Brain microvascular endothelial cell (primary cell): ENCODE results near the gene AIFM2.
"Not testable (repeated sequence)": the region's sequence is repeated elsewhere in the genome, so short reads cannot be mapped to it uniquely, and the experiment has no call there.

Experiments
- DNase-seq: peaks from one replicate; pipeline ENCODE4 v3.0.0-alpha.2; 2020
- H3K27ac ChIP-seq: fragments of 250-450 bp; sonication (Bioruptor Pico); 2 replicates; pipeline ENCODE4 v1.5.1; 2020; ENCODE audit warnings: mild to moderate bottlenecking, moderate library complexity
- H3K27me3 ChIP-seq: fragments of 250-450 bp; sonication (Bioruptor Pico); replicated peaks from 2 replicates; pipeline ENCODE4 v1.5.1; 2020; ENCODE audit warnings: mild to moderate bottlenecking
- H3K36me3 ChIP-seq: fragments of 250-450 bp; sonication (Bioruptor Pico); replicated peaks from 2 replicates; pipeline ENCODE4 v1.5.1; 2020; ENCODE audit warnings: mild to moderate bottlenecking
- H3K4me3 ChIP-seq: 2 replicates; pipeline ENCODE4 v1.5.1; 2011; ENCODE audit warnings: low read depth, mild to moderate bottlenecking, control low read depth, low read length, moderate library complexity
- in situ Hi-C: cut with HindIII; loops from 2 replicates; pipeline ENCODE4 v1.10.0; 2017; ENCODE audit warnings: low sequenced_read_pairs, low pct_ligation_motif_present
- TF ChIP-seq, protein P1 (sequence below): IDR thresholded peaks from 2 replicates; pipeline ENCODE4 v1.5.1; 2011; ENCODE audit warnings: low read depth, mild to moderate bottlenecking, moderate library complexity, low read length, control low read depth, inconsistent platforms; ENCODE audit errors: missing control alignments

The AIFM2 gene

DNA sequence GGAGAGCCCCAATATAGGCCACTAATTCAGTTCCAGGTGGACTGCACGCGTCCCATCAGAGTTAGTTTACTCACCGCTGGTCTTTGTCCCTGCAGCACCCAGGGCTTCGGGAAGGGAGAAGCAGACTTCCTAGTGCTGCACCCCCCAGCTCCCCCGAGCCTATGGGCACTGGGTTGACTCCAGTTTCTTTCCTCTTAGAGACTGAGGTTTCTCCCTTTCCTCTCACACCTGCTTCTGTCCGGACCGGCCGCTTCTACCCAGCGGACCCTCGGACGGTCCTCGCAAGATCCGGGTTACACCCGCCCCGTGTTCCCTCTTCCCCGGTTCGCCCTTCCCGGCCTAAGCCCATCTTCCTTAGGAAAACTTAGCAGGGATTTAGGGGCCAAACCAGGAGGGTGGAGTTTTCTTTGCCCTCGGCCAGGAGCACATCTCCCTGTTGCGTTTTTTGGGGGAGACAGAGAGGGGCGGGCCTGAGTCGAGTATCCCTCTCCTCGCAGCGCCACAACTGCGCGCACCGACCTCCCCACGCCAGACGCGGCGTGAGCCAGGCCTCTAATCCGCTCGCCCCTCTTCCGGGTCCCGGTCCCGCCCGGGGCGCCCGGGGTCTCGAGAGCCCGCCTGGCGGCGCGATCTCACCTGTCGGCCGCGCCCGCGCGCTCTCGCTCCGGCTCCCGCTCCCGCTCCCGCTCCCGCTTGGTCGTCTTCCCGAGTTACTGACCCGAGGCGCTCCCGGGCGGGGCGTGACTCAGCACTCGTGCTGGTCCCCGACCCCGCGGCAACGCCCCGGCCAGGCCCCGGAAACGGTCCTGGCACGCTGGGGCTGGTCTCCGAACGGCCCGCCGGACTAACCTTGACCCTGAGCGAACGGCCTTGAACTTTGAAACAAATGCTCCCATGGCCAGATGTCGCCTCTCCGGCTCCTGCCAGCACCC is at the start of gene AIFM2:
AIFM2 (minus strand) TSS at position 728 of the 932 bp plus-strand sequence. CDS start 8,741 bp downstream, outside the sequence.
- TF ChIP-seq, protein P1, sequence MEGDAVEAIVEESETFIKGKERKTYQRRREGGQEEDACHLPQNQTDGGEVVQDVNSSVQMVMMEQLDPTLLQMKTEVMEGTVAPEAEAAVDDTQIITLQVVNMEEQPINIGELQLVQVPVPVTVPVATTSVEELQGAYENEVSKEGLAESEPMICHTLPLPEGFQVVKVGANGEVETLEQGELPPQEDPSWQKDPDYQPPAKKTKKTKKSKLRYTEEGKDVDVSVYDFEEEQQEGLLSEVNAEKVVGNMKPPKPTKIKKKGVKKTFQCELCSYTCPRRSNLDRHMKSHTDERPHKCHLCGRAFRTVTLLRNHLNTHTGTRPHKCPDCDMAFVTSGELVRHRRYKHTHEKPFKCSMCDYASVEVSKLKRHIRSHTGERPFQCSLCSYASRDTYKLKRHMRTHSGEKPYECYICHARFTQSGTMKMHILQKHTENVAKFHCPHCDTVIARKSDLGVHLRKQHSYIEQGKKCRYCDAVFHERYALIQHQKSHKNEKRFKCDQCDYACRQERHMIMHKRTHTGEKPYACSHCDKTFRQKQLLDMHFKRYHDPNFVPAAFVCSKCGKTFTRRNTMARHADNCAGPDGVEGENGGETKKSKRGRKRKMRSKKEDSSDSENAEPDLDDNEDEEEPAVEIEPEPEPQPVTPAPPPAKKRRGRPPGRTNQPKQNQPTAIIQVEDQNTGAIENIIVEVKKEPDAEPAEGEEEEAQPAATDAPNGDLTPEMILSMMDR: no peak
- peak; percentile 40 for DNase-seq
- in situ Hi-C loops: no loop called here
- H3K27ac ChIP-seq: peak within 1 kb of the TSS; percentile 21
- H3K27me3 ChIP-seq: no peaks in the 10 kb centered on the region
- H3K4me3 ChIP-seq: peak within 1 kb of the TSS; percentile 65
- no peaks in the 10 kb centered on the region for H3K36me3 ChIP-seq

DNA sequence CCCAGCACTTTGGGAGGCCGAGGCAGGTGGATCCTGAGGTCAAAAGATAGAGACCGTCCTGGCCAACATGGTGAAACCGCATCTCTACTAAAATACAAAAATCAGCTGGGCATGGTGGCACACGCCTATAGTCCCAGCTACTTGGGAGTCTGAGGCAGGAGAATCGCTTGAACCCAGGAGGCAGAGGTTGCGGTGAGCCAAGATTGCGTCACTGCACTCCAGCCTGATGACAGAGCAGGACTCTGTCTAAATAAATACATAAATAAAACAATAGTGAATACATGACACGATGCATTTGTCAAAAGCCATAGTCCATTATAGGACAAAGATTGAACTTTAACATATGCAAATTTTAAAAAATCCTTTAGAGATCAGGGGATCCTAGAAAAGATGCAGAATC is 46.6 kb upstream of the AIFM2 start:
- H3K36me3 ChIP-seq, in situ Hi-C loops: not testable (repeated sequence)

DNA sequence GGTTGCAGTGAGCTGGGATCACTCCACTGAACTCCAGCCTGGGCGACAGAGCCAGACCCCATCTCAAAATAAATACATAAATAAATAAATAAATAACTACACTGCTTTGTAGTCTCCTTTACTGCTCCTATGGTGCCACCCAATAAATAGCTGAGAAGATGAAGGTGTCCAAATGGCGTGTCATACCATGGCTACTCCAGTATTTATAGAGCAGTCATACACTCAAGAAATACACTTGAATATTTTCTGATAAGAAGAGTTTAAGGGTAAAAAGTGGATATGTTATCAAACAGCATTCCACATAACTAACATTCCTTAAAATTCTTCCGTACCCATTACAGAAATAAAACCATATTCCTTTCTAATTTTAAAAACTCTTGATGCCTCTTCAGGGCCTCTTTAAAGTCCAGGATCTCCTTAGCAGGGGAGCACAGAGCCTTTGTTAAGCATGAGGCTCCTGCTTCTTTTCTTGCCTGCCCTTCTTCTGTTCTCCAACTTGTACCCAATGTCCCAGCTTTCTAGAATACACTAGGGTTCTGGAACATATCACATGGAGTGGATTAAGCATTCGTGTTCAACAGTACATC is 45.6 kb upstream of the AIFM2 start:
- Histone ChIP-seq H3K27ac (no peak overlapping the region), H3K4me3 (no peak overlapping the region), H3K36me3 (no peaks in the 10 kb centered on the region), H3K27me3 (no peaks in the 10 kb centered on the region)
- in situ Hi-C loops: no loop called here
- TF ChIP-seq, protein P1: no peak
- no peak for DNase-seq

More for the DNA sequence above, 46.6 kb upstream of the AIFM2 start:
- not testable (repeated sequence) for H3K4me3 ChIP-seq, H3K27ac ChIP-seq, DNase-seq, H3K27me3 ChIP-seq

DNA sequence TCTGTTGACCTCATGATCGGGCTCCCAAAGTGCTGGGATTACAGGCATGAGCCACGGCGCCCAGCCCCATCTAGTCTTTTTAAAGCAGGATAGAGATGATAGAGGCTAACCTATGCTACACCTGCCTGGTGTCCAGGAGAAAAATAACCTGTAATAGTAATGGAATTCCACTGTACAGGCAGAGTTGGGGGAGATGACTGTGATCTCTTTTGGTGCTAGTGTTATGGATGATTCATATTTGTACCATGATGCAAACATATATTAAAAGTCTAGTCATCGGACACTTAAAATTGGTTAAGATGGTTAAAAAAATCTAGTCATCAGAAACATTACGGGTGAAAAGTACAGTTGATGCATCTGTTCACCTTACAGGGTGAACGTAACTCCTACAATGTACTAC is 43.8 kb upstream of the AIFM2 start:
- Histone ChIP-seq H3K27ac (no peak overlapping the region), H3K36me3 (no peaks in the 10 kb centered on the region), H3K4me3 (no peak overlapping the region), H3K27me3 (no peaks in the 10 kb centered on the region)
- in situ Hi-C loops: no loop called here
- DNase-seq: no peak
- TF ChIP-seq, protein P1: no peak

DNA sequence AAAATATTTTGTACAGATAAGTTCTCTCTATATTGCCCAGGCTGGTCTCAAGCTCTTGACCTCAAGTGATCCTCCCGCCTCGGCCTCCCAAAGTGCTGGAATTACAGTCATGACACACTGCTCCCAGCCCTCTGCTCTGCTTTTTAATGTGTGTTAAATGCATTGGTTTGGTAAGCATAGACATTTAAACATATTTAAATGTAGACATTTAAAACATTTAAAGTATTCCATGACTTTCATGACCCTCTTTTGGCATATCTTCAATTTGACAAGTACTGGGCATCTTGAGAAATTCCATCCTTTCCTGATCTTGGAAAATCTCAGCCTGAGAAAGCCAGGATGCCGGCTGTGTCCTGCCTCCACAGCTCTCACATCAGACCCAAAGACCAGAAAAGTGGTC is 42.9 kb upstream of the AIFM2 start:
- TF ChIP-seq, protein P1: no peak
- in situ Hi-C loops: no loop called here
- H3K4me3 ChIP-seq: no peak overlapping the region
- H3K27me3 ChIP-seq: no peaks in the 10 kb centered on the region
- no peak for DNase-seq
- no peaks in the 10 kb centered on the region for H3K36me3 ChIP-seq
- no peak overlapping the region for H3K27ac ChIP-seq

DNA sequence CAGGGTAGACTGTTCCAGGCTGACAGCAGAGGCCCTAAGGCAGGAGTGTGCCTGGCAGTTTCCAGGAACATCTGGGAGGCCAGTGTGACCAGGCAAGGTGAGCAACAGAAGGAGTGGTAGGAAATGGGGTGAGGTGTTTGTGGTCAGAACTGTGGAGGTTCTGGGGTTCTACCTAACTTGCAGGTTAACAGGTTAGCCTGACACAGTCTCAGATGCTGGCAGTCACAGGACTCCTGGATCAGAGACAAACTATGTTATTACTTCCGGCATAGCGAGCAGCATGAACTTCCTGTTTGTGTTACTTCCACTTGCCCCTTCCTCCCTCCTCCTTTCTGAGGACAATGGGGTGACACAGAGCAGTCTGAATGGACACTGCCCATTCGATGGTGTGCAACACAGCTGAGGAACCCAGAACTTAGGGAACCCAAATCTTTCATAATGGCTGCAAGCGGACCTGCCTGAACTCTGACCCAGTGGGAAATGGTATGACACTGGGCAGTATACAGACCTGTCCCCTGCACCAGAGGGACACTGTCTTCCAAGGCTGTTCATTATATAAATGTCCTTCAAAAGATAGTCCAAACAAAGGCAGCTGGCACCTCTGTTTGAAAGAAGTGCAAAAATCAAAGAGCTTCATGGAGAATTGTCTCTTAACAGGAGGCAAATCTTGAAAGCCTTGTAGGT is 41.6 kb upstream of the AIFM2 start:
- H3K4me3 ChIP-seq: no peak overlapping the region
- TF ChIP-seq, protein P1: no peak
- no peak for DNase-seq
- H3K27ac ChIP-seq: no peak overlapping the region
- H3K27me3 ChIP-seq: no peaks in the 10 kb centered on the region
- peaks cover 3% of the 10 kb centered on the region for H3K36me3 ChIP-seq
- in situ Hi-C loops: no loop called here
